Endothelial cell of umbilical vein (primary cell): Measurements from ENCODE around the gene HNRNPK. TPM values are rescaled to one million over a fixed set of nuclear protein-coding genes. Genes with fewer than 3 reads are reported as not detected.

ENCODE experiments used
- BruUV-seq: library from RNA; stranded (reverse); fragments of 400-500 nt; replicated peaks from 2 replicates; lab custom pipeline; 2021; lab: Mats Ljungman, UMichigan
- CTCF ChIA-PET: fragments of 300-600, 350-600 bp; sonication (Branson Sonifier 250); formaldehyde crosslinking; loops from one replicate; lab custom pipeline; 2021; ENCODE audit warnings: antibody characterized with exemption, inconsistent platforms; lab: Charles Lee
- POLR2A ChIA-PET: fragments of 300-600, 350-600 bp; sonication (Branson Sonifier 250); formaldehyde crosslinking; loops from one replicate; lab custom pipeline; 2021; ENCODE audit warnings: antibody characterized with exemption, inconsistent platforms; lab: Charles Lee
- DNase-seq: peaks from one replicate; pipeline ENCODE4 v3.0.0-alpha.2; 2011; ENCODE audit warnings: low read depth, low spot score
- FAIRE-seq: peaks from 2 replicates; lab custom pipeline; 2011; peaks lifted over from hg19 to GRCh38; lab: Jason Lieb, UNC
- H2AFZ ChIP-seq: 2 replicates; pipeline ENCODE4 v1.6.0; 2012; ENCODE audit warnings: low read depth, low read length, control low read depth, inconsistent platforms
- H3K27ac ChIP-seq: 2 replicates; pipeline ENCODE4 v1.5.1; 2011; ENCODE audit warnings: low read depth, mild to moderate bottlenecking, control low read depth, low read length, moderate library complexity; ENCODE audit not compliant: insufficient read depth
- H3K27me3 ChIP-seq, 2 experiments: 2 replicates each; pipeline versions ENCODE4 v1.6.0 to v1.6.1; 2011; ENCODE audit warnings: low read length in 2 of 2, mixed read lengths in 1 of 2; ENCODE audit not compliant: control insufficient read depth in 2 of 2, insufficient read depth in 2 of 2
- H3K36me3 ChIP-seq, 2 experiments: 2 replicates in 1 of 2; 3 replicates in 1 of 2; pipeline ENCODE4 v1.5.1; 2011; ENCODE audit warnings: low read length in 2 of 2, mild to moderate bottlenecking in 1 of 2, moderate library complexity in 1 of 2; ENCODE audit not compliant: control insufficient read depth in 2 of 2, insufficient read depth in 2 of 2; ENCODE audit errors: extremely low read depth in 1 of 2
- H3K4me1 ChIP-seq: 3 replicates; pipeline ENCODE4 v1.5.1; 2011; ENCODE audit warnings: mild to moderate bottlenecking, low read length; ENCODE audit not compliant: control insufficient read depth, insufficient read depth; ENCODE audit errors: extremely low read depth
- H3K4me2 ChIP-seq: 2 replicates; pipeline ENCODE4 v1.6.1; 2011; ENCODE audit warnings: low read length, control low read depth, mixed read lengths; ENCODE audit not compliant: insufficient read depth
- H3K4me3 ChIP-seq, 3 experiments: fragments of 200-600 bp in 1 of 3; sonication (generic), shearing (Covaris generic) in 1 of 3; replicated peaks in 1 of 3; 2 replicates each; pipeline ENCODE4 v1.5.1; 2011 to 2016; ENCODE audit warnings: control low read depth in 3 of 3, low read length in 3 of 3, mild to moderate bottlenecking in 2 of 3, inconsistent platforms in 1 of 3, low read depth in 1 of 3, moderate library complexity in 1 of 3; ENCODE audit not compliant: insufficient read depth in 1 of 3
- H3K79me2 ChIP-seq: 2 replicates; pipeline ENCODE4 v1.6.0; 2012; ENCODE audit warnings: low read length, inconsistent platforms; ENCODE audit not compliant: control insufficient read depth, insufficient read depth
- H3K9ac ChIP-seq: replicated peaks from 2 replicates; pipeline ENCODE3; 2011; ENCODE audit warnings: low read length, control low read depth; ENCODE audit not compliant: insufficient read depth; ENCODE audit errors: extremely low read depth
- H3K9me1 ChIP-seq: replicated peaks from 3 replicates; pipeline ENCODE4 v1.6.0; 2011; ENCODE audit warnings: mild to moderate bottlenecking, low read length; ENCODE audit not compliant: control insufficient read depth, insufficient read depth; ENCODE audit errors: extremely low read depth
- H3K9me3 ChIP-seq: replicated peaks from 2 replicates; pipeline ENCODE4 v1.5.1; 2012; ENCODE audit warnings: low read length, inconsistent platforms; ENCODE audit not compliant: control insufficient read depth, insufficient read depth
- H4K20me1 ChIP-seq: replicated peaks from 2 replicates; pipeline ENCODE3; 2011; ENCODE audit warnings: mild to moderate bottlenecking, low read length; ENCODE audit not compliant: control insufficient read depth, insufficient read depth; ENCODE audit errors: extremely low read depth
- CTCF ChIP-seq, 2 donors: IDR thresholded peaks; 1 replicate in 1 of 2; 2 replicates in 1 of 2; pipeline ENCODE4 v1.5.1; 2011; ENCODE audit warnings: low read length in 2 of 2, mild to moderate bottlenecking in 2 of 2, moderate library complexity in 2 of 2, control low read depth in 1 of 2, inconsistent platforms in 1 of 2, low read depth in 1 of 2; ENCODE audit not compliant: insufficient read depth in 1 of 2; ENCODE audit errors: extremely low read depth in 1 of 2
- EZH2 ChIP-seq: IDR thresholded peaks from 2 replicates; pipeline ENCODE4 v1.6.1; 2012; ENCODE audit warnings: borderline replicate concordance, low read depth, mild to moderate bottlenecking, moderate library complexity, low read length, inconsistent platforms; ENCODE audit not compliant: severe bottlenecking
- FOS ChIP-seq: IDR thresholded peaks from 2 replicates; pipeline ENCODE4 v1.6.1; 2011; ENCODE audit warnings: mild to moderate bottlenecking, low read length, moderate library complexity, borderline replicate concordance; ENCODE audit not compliant: insufficient read depth
- GATA2 ChIP-seq: IDR thresholded peaks from 2 replicates; pipeline ENCODE4 v1.7.0; 2011; ENCODE audit warnings: low read depth, mild to moderate bottlenecking, moderate library complexity, mixed read lengths, low read length; ENCODE audit not compliant: insufficient read length, insufficient read depth
- JUN ChIP-seq: IDR thresholded peaks from 2 replicates; pipeline ENCODE4 v1.6.1; 2011; ENCODE audit warnings: borderline replicate concordance, low read depth; ENCODE audit not compliant: insufficient read length, insufficient read depth
- MAX ChIP-seq: IDR thresholded peaks from 2 replicates; pipeline ENCODE4 v1.6.1; 2011; ENCODE audit not compliant: insufficient read depth, insufficient read length
- MYC ChIP-seq: IDR thresholded peaks from one replicate; pipeline ENCODE4 v1.6.1; 2011; ENCODE audit warnings: mild to moderate bottlenecking, low read depth, low read length
- POLR2A ChIP-seq: IDR thresholded peaks from 2 replicates; pipeline ENCODE4 v1.6.1; 2012; ENCODE audit warnings: low read depth, mild to moderate bottlenecking, control low read depth, low read length
- POLR2AphosphoS5 ChIP-seq: IDR thresholded peaks from 2 replicates; pipeline ENCODE4 v1.6.1; 2012; ENCODE audit warnings: low read depth, mild to moderate bottlenecking, control low read depth, low read length, moderate library complexity; ENCODE audit not compliant: insufficient read depth
- dilution Hi-C: fragments of 300-500 bp; cut with MboI; formaldehyde crosslinking; loops from one replicate; pipeline ENCODE4 v1.15.0; 2019; ENCODE audit warnings: low sequenced_read_pairs; ENCODE audit not compliant: extremely low pct_ligation_motif_present
- intact Hi-C: fragments of 100-400 bp; cut with micrococcal nuclease; formaldehyde crosslinking; loops from one replicate; pipeline ENCODE4 v1.10.0; 2022
- polyA plus RNA-seq, 4 experiments: library from polyadenylated mRNA; depleted of rRNA in 3 of 4; stranded (reverse) in 3 of 4; unstranded in 1 of 4; fragments of >200 nt; gene quantifications; 2 replicates each; pipeline versions ENCODE4 v1.2.1 to v1.2.3, GENCODE V29; 2011 to 2012; ENCODE audit warnings: missing spikeins in 1 of 4
- total RNA-seq: library from RNA; stranded (reverse); gene quantifications from 2 replicates; pipeline ENCODE4 v1.2.3, GENCODE V29; 2021

HNRNPK gene
- total and polyA plus RNA-seq, 2 donors (not counting 3 experiments of a cell fraction or from before 2014, with no cell fraction given): 399 to 663 TPM

GRCh38 chr9:84000186-84000585, 20.2 kb upstream of the HNRNPK start:
- no peaks in the 10 kb centered on the region for H3K27me3 ChIP-seq
- no peaks in the 10 kb centered on the region for H3K4me1 ChIP-seq
- H3K79me2 ChIP-seq: peaks cover 6% of the 10 kb centered on the region
- DNase-seq (no peak), FAIRE-seq (no peak)
- H4K20me1 ChIP-seq: no peaks in the 10 kb centered on the region
- no peak overlapping the region for H3K4me2 ChIP-seq
- H3K4me3 ChIP-seq: no peak overlapping the region
- no peaks in the 10 kb centered on the region for H3K9me3 ChIP-seq
- intact Hi-C loops (no loop called here), dilution Hi-C loops (no loop called here)
- ChIA-PET CTCF (no interaction called here), POLR2A (no interaction called here)
- TF ChIP-seq MAX: no peak
- no peak for TF ChIP-seq CTCF (IDR thresholded peaks at IDR 0.05; ENCODE audit: extremely low read depth in 1 of 2, insufficient read depth in 1 of 2, low read depth in 1 of 2, low read length in 2 of 2)
- TF ChIP-seq MYC: no peak
- TF ChIP-seq GATA2: no peak
- TF ChIP-seq POLR2AphosphoS5: no peak
- no peak for TF ChIP-seq POLR2A
- no peak for TF ChIP-seq JUN
- no peak for TF ChIP-seq EZH2
- no peak for TF ChIP-seq FOS
- BruUV-seq: no TSS peak
- no peaks in the 10 kb centered on the region for H3K9me1 ChIP-seq
- H3K36me3 ChIP-seq: peaks cover 0 to 12% of the 10 kb centered on the region in 2 experiments
- no peak overlapping the region for H3K27ac ChIP-seq
- H3K9ac ChIP-seq: no peak overlapping the region
- H2AFZ ChIP-seq: no peak overlapping the region
